ENCODE results near the gene PNPLA6. TPM values are rescaled to one million over a fixed set of nuclear protein-coding genes. Genes with fewer than 3 reads are reported as not detected.
A peak's percentile ranks its signal among the peaks of the same experiment; 100 is the strongest.

The PNPLA6 gene
- total and polyA plus RNA-seq, 10 of the 15 experiments (the other 5 are each of a cell fraction or from before 2014, with no cell fraction given) = 0.95 to 105 (median 40.0) TPM

DNA sequence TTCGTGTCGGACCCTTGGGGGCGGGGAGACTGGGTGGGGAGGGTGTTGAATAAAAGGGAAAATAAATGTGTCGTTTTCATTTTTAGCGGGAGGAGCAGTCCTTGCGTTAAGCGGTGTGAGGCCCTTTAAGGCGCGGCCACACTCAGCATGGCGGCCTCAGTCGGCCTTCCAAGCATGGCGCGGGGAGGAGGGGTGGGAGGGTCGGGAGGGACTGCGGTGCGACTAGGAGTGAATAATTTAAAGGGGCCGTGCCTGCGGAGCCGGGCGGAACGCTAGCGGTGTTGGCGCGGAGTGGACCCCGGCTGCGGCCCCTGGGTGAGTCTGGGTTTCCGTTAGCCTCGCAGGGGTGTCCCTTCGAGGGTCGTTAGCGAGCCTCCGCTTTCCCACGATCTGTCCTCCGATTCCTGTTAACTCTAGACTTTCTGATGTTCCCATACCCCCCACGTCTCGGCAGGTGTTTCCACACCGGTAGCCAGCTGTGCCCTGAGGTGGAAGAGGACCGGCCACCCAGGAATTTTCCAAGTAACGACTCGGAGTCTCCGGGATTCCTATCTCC, 1.5 kb upstream of the PNPLA6 start (continued):
- TF ChIP-seq, protein P1, sequence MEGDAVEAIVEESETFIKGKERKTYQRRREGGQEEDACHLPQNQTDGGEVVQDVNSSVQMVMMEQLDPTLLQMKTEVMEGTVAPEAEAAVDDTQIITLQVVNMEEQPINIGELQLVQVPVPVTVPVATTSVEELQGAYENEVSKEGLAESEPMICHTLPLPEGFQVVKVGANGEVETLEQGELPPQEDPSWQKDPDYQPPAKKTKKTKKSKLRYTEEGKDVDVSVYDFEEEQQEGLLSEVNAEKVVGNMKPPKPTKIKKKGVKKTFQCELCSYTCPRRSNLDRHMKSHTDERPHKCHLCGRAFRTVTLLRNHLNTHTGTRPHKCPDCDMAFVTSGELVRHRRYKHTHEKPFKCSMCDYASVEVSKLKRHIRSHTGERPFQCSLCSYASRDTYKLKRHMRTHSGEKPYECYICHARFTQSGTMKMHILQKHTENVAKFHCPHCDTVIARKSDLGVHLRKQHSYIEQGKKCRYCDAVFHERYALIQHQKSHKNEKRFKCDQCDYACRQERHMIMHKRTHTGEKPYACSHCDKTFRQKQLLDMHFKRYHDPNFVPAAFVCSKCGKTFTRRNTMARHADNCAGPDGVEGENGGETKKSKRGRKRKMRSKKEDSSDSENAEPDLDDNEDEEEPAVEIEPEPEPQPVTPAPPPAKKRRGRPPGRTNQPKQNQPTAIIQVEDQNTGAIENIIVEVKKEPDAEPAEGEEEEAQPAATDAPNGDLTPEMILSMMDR (IDR thresholded peaks at IDR 0.05 in 2 of 3, conservative IDR thresholded peaks at IDR 0.05 in 1 of 3; ENCODE audit: control insufficient read depth in 2 of 3, extremely low read depth in 1 of 3, insufficient read depth in 1 of 3, low read depth in 3 of 3, low read length in 3 of 3) = no peak
- TF ChIP-seq KDM1A (IDR thresholded peaks at IDR 0.05; ENCODE audit: borderline replicate concordance) (no peak), IKZF1 (conservative IDR thresholded peaks at IDR 0.05) (no peak), SREBF2 (IDR thresholded peaks at IDR 0.05; ENCODE audit: low read length) (no peak), RB1 (IDR thresholded peaks at IDR 0.05; ENCODE audit: borderline replicate concordance) (no peak), PML (IDR thresholded peaks at IDR 0.05; ENCODE audit: low read length) (no peak), ZBED1 (IDR thresholded peaks at IDR 0.05; ENCODE audit: borderline replicate concordance) (no peak), ZNF622 (IDR thresholded peaks at IDR 0.05) (no peak), NFYA (IDR thresholded peaks at IDR 0.05; ENCODE audit: borderline replicate concordance, low read depth, low read length) (no peak), ZNF274 (IDR thresholded peaks at IDR 0.05; ENCODE audit: insufficient read depth, insufficient read length) (no peak), IRF4 (IDR thresholded peaks at IDR 0.05; ENCODE audit: low read depth, low read length) (no peak), CREB1 (IDR thresholded peaks at IDR 0.05; ENCODE audit: low read depth) (peak; percentile 57; the same call in 1 of the 2 replicates), MTA2 (IDR thresholded peaks at IDR 0.05; ENCODE audit: low read depth) (0 out of 2 replicates have a peak, but pooled peaks have one; percentile 4), POLR2A (IDR thresholded peaks at IDR 0.05; ENCODE audit: low read depth, low read length) (no peak)
- TF ChIP-seq, protein P2, sequence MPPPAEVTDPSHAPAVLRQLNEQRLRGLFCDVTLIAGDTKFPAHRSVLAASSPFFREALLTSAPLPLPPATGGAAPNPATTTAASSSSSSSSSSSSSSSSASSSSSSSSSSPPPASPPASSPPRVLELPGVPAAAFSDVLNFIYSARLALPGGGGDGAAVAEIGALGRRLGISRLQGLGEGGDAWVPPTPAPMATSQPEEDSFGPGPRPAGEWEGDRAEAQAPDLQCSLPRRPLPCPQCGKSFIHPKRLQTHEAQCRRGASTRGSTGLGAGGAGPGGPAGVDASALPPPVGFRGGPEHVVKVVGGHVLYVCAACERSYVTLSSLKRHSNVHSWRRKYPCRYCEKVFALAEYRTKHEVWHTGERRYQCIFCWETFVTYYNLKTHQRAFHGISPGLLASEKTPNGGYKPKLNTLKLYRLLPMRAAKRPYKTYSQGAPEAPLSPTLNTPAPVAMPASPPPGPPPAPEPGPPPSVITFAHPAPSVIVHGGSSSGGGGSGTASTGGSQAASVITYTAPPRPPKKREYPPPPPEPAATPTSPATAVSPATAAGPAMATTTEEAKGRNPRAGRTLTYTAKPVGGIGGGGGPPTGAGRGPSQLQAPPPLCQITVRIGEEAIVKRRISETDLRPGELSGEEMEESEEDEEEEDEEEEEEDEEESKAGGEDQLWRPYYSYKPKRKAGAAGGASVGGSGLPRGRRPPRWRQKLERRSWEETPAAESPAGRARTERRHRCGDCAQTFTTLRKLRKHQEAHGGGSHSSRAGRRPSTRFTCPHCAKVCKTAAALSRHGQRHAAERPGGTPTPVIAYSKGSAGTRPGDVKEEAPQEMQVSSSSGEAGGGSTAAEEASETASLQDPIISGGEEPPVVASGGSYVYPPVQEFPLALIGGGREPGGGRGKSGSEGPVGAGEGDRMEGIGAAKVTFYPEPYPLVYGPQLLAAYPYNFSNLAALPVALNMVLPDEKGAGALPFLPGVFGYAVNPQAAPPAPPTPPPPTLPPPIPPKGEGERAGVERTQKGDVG (CRISPR knock-in tag; IDR thresholded peaks at IDR 0.05) = no peak
- TF ChIP-seq, protein P3, sequence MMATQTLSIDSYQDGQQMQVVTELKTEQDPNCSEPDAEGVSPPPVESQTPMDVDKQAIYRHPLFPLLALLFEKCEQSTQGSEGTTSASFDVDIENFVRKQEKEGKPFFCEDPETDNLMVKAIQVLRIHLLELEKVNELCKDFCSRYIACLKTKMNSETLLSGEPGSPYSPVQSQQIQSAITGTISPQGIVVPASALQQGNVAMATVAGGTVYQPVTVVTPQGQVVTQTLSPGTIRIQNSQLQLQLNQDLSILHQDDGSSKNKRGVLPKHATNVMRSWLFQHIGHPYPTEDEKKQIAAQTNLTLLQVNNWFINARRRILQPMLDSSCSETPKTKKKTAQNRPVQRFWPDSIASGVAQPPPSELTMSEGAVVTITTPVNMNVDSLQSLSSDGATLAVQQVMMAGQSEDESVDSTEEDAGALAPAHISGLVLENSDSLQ (IDR thresholded peaks at IDR 0.05) = no peak
- TF ChIP-seq, protein P4, sequence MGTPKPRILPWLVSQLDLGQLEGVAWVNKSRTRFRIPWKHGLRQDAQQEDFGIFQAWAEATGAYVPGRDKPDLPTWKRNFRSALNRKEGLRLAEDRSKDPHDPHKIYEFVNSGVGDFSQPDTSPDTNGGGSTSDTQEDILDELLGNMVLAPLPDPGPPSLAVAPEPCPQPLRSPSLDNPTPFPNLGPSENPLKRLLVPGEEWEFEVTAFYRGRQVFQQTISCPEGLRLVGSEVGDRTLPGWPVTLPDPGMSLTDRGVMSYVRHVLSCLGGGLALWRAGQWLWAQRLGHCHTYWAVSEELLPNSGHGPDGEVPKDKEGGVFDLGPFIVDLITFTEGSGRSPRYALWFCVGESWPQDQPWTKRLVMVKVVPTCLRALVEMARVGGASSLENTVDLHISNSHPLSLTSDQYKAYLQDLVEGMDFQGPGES (IDR thresholded peaks at IDR 0.05) = no peak
- TF ChIP-seq, protein P5, sequence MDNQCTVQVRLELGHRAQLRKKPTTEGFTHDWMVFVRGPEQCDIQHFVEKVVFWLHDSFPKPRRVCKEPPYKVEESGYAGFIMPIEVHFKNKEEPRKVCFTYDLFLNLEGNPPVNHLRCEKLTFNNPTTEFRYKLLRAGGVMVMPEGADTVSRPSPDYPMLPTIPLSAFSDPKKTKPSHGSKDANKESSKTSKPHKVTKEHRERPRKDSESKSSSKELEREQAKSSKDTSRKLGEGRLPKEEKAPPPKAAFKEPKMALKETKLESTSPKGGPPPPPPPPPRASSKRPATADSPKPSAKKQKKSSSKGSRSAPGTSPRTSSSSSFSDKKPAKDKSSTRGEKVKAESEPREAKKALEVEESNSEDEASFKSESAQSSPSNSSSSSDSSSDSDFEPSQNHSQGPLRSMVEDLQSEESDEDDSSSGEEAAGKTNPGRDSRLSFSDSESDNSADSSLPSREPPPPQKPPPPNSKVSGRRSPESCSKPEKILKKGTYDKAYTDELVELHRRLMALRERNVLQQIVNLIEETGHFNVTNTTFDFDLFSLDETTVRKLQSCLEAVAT (IDR thresholded peaks at IDR 0.05) = no peak
- TF ChIP-seq, protein P6, sequence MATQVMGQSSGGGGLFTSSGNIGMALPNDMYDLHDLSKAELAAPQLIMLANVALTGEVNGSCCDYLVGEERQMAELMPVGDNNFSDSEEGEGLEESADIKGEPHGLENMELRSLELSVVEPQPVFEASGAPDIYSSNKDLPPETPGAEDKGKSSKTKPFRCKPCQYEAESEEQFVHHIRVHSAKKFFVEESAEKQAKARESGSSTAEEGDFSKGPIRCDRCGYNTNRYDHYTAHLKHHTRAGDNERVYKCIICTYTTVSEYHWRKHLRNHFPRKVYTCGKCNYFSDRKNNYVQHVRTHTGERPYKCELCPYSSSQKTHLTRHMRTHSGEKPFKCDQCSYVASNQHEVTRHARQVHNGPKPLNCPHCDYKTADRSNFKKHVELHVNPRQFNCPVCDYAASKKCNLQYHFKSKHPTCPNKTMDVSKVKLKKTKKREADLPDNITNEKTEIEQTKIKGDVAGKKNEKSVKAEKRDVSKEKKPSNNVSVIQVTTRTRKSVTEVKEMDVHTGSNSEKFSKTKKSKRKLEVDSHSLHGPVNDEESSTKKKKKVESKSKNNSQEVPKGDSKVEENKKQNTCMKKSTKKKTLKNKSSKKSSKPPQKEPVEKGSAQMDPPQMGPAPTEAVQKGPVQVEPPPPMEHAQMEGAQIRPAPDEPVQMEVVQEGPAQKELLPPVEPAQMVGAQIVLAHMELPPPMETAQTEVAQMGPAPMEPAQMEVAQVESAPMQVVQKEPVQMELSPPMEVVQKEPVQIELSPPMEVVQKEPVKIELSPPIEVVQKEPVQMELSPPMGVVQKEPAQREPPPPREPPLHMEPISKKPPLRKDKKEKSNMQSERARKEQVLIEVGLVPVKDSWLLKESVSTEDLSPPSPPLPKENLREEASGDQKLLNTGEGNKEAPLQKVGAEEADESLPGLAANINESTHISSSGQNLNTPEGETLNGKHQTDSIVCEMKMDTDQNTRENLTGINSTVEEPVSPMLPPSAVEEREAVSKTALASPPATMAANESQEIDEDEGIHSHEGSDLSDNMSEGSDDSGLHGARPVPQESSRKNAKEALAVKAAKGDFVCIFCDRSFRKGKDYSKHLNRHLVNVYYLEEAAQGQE (IDR thresholded peaks at IDR 0.05; ENCODE audit: low read depth, low read length) = no peak

Measured in GM12878 (cell line).